Transverse colon (tissue), 4 donors: Measurements from ENCODE around the gene GTF2H4. TPM values are rescaled to one million over a fixed set of nuclear protein-coding genes. Genes with fewer than 3 reads are reported as not detected.

ENCODE experiments used
- DNase-seq: peaks from one replicate; pipeline ENCODE4 v3.0.0-alpha.2; 2019
- H3K27ac ChIP-seq, 4 donors: fragments of 200-600 bp; sonication (generic); 2 replicates each; pipeline ENCODE4 v1.5.1; 2016 to 2018; ENCODE audit warnings: inconsistent platforms in 4 of 4
- H3K27me3 ChIP-seq: fragments of 200-600 bp; sonication (generic); 2 replicates; pipeline ENCODE4 v1.5.1; 2017; ENCODE audit warnings: inconsistent platforms
- H3K36me3 ChIP-seq, 4 donors: fragments of 200-600 bp; sonication (generic); 2 replicates each; pipeline ENCODE4 v1.5.1; 2017 to 2019; ENCODE audit warnings: inconsistent platforms in 4 of 4
- H3K4me1 ChIP-seq, 4 donors: fragments of 200-600 bp; sonication (generic); 2 replicates each; pipeline ENCODE4 v1.5.1; 2017 to 2020; ENCODE audit warnings: inconsistent platforms in 4 of 4
- H3K4me3 ChIP-seq, 4 donors: fragments of 200-600 bp; sonication (generic); 1 replicate in 1 of 4; 2 replicates in 3 of 4; pipeline versions ENCODE4 v1.5.1 to v1.6.1; 2017 to 2019; ENCODE audit warnings: inconsistent platforms in 4 of 4
- H3K9me3 ChIP-seq, 2 donors: fragments of 200-600 bp; sonication (generic); 2 replicates each; pipeline ENCODE4 v1.5.1; 2017 to 2019; ENCODE audit warnings: inconsistent platforms in 2 of 2
- EP300 ChIP-seq: sonication (generic); formaldehyde crosslinking; IDR thresholded peaks from one replicate; pipeline ENCODE4 v1.6.1; 2017; ENCODE audit warnings: antibody characterized with exemption, low read depth
- POLR2A ChIP-seq: fragments of 450-650 bp; IDR thresholded peaks from one replicate; pipeline ENCODE4 v1.6.1; 2016; ENCODE audit warnings: antibody characterized with exemption, mild to moderate bottlenecking, moderate library complexity
- POLR2AphosphoS5 ChIP-seq, 3 donors: sonication (generic); formaldehyde crosslinking; IDR thresholded peaks; one replicate each; pipeline ENCODE4 v1.6.1; 2016; ENCODE audit warnings: antibody characterized with exemption in 3 of 3
- WGBS, 2 donors: methylation state at CpG; one replicate each; pipeline ENCODE4 v1.1.5; 2018; ENCODE audit warnings: low coverage in 1 of 2; 5-methylcytosine and 5-hydroxymethylcytosine counted together
- in situ Hi-C, 4 donors: fragments of 200-750 bp; cut with MboI; loops; one replicate each; pipeline versions ENCODE4 v1.15.0 to v1.15.1; 2017; ENCODE audit warnings: low sequenced_read_pairs in 3 of 4, low pct_ligation_motif_present in 1 of 4, low pct_unique_long_range_greater_than_20kb in 1 of 4
- intact Hi-C: fragments of 100-400 bp; cut with DNase I; formaldehyde crosslinking; loops from one replicate; pipeline ENCODE4 v1.15.1; 2023; ENCODE audit warnings: low total_unique reads
- total RNA-seq, 4 donors: library from RNA; depleted of rRNA; stranded (reverse); fragments of >200 nt; gene quantifications; one replicate each; pipeline ENCODE4 v1.1.0, GENCODE V29; 2016
- TF ChIP-seq, protein P1 (sequence below), 5 experiments: fragments of 200-600 bp in 3 of 5; fragments of 450-650 bp in 2 of 5; sonication (generic) in 3 of 5; IDR thresholded peaks; 1 replicate in 2 of 5; 2 replicates in 3 of 5; pipeline ENCODE4 v1.5.1; 2016 to 2017; ENCODE audit warnings: antibody characterized with exemption in 5 of 5, inconsistent platforms in 3 of 5, mild to moderate bottlenecking in 2 of 5, moderate library complexity in 1 of 5

Gene GTF2H4
- total RNA-seq, 4 donors from 2014 or later: 2.0 to 44.5 (median 6.8) TPM

DNA sequence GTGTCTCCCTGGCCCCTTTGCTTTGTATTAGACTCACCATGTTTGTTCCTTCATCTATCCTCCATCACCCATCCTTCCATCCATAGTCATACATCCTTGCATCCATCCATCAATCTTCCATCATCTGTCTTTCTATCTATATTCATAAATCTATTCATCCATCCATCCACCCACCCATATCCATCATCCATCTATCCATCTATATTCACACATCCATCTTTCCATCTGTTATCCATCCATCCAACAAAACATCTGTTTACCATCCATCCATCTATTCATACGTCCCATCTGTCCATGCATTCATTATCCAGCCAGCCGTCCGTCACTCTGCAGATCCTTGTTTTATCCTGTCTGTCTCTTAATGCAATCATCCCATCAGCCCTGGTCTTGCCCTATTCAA is 13.1 kb upstream of the GTF2H4 start:
- in situ Hi-C loops (loop anchor here in 2 of 4 donors (25.0 kb wide), 1 partner anchor 158 kb away; the partner anchor contains the start of genes FLOT1 (in 2 of the 2) and IER3 (in 2 of the 2)), intact Hi-C loops (no loop called here)
- 92 to 95% methylated on average over 3 of the region's 3 CpGs for WGBS, 2 donors
- Histone ChIP-seq H3K4me3 (no peak overlapping the region), H3K36me3 (peaks cover 0 to 53% (median 13%) of the 10 kb centered on the region in 4 donors), H3K27me3 (no peaks in the 10 kb centered on the region), H3K4me1 (no peaks in the 10 kb centered on the region), H3K9me3 (no peaks in the 10 kb centered on the region), H3K27ac (no peak overlapping the region)
- no peak for DNase-seq
- TF ChIP-seq, protein P1, sequence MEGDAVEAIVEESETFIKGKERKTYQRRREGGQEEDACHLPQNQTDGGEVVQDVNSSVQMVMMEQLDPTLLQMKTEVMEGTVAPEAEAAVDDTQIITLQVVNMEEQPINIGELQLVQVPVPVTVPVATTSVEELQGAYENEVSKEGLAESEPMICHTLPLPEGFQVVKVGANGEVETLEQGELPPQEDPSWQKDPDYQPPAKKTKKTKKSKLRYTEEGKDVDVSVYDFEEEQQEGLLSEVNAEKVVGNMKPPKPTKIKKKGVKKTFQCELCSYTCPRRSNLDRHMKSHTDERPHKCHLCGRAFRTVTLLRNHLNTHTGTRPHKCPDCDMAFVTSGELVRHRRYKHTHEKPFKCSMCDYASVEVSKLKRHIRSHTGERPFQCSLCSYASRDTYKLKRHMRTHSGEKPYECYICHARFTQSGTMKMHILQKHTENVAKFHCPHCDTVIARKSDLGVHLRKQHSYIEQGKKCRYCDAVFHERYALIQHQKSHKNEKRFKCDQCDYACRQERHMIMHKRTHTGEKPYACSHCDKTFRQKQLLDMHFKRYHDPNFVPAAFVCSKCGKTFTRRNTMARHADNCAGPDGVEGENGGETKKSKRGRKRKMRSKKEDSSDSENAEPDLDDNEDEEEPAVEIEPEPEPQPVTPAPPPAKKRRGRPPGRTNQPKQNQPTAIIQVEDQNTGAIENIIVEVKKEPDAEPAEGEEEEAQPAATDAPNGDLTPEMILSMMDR (IDR thresholded peaks at IDR 0.05): no peak
- TF ChIP-seq POLR2AphosphoS5 (IDR thresholded peaks at IDR 0.05) (no peak), POLR2A (no peak), EP300 (no peak)

DNA sequence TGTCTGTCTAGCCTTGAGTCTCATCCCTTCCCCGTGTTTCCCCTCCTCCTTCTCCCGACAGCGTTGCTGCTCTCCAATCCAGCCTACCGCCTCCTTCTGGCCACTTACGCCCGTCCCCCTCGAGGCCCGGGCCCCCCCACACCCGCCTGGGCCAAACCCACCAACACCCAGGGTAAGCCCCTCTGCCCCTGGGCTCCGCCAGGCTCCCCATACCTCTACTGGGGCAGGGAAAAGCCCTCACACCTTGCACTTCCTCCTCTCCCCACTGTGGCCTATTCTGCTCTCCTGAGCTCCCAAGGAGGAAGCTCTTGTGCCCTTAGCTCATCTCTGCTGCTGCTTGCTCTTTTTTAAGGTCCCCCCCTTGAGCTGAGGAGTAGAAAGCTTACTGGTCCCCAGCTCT is 12.7 kb upstream of the GTF2H4 start:
- in situ Hi-C loops: loop anchor here in 2 of 4 donors (25.0 kb wide), 1 partner anchor 158 kb away; the partner anchor contains the start of genes FLOT1 (in 2 of the 2) and IER3 (in 2 of the 2)
- H3K36me3 ChIP-seq: peaks cover 0 to 53% (median 13%) of the 10 kb centered on the region in 4 donors
- no peaks in the 10 kb centered on the region for H3K4me1 ChIP-seq
- intact Hi-C loops: no loop called here
- TF ChIP-seq POLR2A (no peak), EP300 (no peak), POLR2AphosphoS5 (IDR thresholded peaks at IDR 0.05) (no peak)
- TF ChIP-seq, protein P1 (IDR thresholded peaks at IDR 0.05): no peak
- no peak overlapping the region for H3K27ac ChIP-seq
- DNase-seq: no peak
- H3K9me3 ChIP-seq: no peaks in the 10 kb centered on the region
- no peak overlapping the region for H3K4me3 ChIP-seq
- H3K27me3 ChIP-seq: no peaks in the 10 kb centered on the region
- WGBS, 2 donors: 83% methylated on average over 10 of the region's 10 CpGs; no CpG with 5 or more reads in 1 of the 2 donors

- in situ Hi-C loops: loop anchor here in 2 of 4 donors (25.0 kb wide), 1 partner anchor 159 kb away; the partner anchor contains the start of genes FLOT1 (in 2 of the 2) and IER3 (in 2 of the 2)
- 94% methylated on average over 13 of the region's 13 CpGs; no CpG with 5 or more reads in 1 of the 2 donors for WGBS, 2 donors
- Histone ChIP-seq H3K4me3 (no peak overlapping the region), H3K4me1 (no peaks in the 10 kb centered on the region), H3K27me3 (no peaks in the 10 kb centered on the region), H3K36me3 (peaks cover 0 to 53% (median 13%) of the 10 kb centered on the region in 4 donors), H3K9me3 (no peaks in the 10 kb centered on the region), H3K27ac (no peak overlapping the region)
- no peak for DNase-seq
- TF ChIP-seq POLR2AphosphoS5 (IDR thresholded peaks at IDR 0.05) (no peak), POLR2A (no peak), EP300 (no peak)
- TF ChIP-seq, protein P1 (IDR thresholded peaks at IDR 0.05): no peak
- intact Hi-C loops: no loop called here
These were observed 11.5 kb upstream of the GTF2H4 start for GRCh38 chr6:30896541-30896940.

DNA sequence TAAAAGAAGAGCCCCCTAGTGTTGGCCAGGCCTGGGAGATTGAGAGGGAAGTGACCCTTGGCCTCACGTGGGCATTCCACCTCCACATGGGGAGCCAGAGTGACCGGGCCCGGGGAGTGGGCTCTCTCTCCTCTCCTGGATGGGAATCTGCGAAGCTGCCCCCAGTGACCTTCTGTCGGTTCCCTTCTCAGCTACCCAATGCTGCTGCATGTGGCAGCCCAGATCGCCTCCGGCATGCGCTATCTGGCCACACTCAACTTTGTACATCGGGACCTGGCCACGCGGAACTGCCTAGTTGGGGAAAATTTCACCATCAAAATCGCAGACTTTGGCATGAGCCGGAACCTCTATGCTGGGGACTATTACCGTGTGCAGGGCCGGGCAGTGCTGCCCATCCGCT is 10.1 kb upstream of the GTF2H4 start:
- no peak for DNase-seq
- Histone ChIP-seq H3K27ac (no peak overlapping the region), H3K36me3 (peaks cover 0 to 43% (median 13%) of the 10 kb centered on the region in 4 donors), H3K4me1 (no peaks in the 10 kb centered on the region), H3K9me3 (no peaks in the 10 kb centered on the region), H3K4me3 (no peak overlapping the region), H3K27me3 (no peaks in the 10 kb centered on the region)
- in situ Hi-C loops (loop anchor here in 2 of 4 donors (25.0 kb wide), 1 partner anchor 161 kb away; the partner anchor contains the start of genes FLOT1 (in 2 of the 2) and IER3 (in 2 of the 2)), intact Hi-C loops (no loop called here)
- TF ChIP-seq, protein P1 (IDR thresholded peaks at IDR 0.05): no peak
- TF ChIP-seq POLR2AphosphoS5 (IDR thresholded peaks at IDR 0.05) (no peak), EP300 (no peak), POLR2A (no peak)
- whole genome bisulfite sequencing, 2 donors: 90% methylated on average over 16 of the region's 16 CpGs; no CpG with 5 or more reads in 1 of the 2 donors
